ENCODE measurements around the gene SYNPO2. TPM values are rescaled to one million over a fixed set of nuclear protein-coding genes. Genes with fewer than 3 reads are reported as not detected.

SYNPO2 gene, protein sequence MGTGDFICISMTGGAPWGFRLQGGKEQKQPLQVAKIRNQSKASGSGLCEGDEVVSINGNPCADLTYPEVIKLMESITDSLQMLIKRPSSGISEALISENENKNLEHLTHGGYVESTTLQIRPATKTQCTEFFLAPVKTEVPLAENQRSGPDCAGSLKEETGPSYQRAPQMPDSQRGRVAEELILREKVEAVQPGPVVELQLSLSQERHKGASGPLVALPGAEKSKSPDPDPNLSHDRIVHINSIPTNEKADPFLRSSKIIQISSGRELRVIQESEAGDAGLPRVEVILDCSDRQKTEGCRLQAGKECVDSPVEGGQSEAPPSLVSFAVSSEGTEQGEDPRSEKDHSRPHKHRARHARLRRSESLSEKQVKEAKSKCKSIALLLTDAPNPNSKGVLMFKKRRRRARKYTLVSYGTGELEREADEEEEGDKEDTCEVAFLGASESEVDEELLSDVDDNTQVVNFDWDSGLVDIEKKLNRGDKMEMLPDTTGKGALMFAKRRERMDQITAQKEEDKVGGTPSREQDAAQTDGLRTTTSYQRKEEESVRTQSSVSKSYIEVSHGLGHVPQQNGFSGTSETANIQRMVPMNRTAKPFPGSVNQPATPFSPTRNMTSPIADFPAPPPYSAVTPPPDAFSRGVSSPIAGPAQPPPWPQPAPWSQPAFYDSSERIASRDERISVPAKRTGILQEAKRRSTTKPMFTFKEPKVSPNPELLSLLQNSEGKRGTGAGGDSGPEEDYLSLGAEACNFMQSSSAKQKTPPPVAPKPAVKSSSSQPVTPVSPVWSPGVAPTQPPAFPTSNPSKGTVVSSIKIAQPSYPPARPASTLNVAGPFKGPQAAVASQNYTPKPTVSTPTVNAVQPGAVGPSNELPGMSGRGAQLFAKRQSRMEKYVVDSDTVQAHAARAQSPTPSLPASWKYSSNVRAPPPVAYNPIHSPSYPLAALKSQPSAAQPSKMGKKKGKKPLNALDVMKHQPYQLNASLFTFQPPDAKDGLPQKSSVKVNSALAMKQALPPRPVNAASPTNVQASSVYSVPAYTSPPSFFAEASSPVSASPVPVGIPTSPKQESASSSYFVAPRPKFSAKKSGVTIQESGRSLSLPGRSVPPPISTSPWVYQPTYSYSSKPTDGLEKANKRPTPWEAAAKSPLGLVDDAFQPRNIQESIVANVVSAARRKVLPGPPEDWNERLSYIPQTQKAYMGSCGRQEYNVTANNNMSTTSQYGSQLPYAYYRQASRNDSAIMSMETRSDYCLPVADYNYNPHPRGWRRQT
- 4.2 and 4.5 TPM in 2 replicates for total RNA-seq (2021; fragmentation: NEBNext Ultra II Directional; extraction: Animal tissue kit (Norgen Biotek cat#: 25700))
- polyA plus RNA-seq (2011; rRNA removed), result 0.36 and 0.50 TPM in 2 replicates
- 0.78 TPM for polyA plus RNA-seq (2011; cell fraction: cytosol; rRNA removed)
- 1.3 TPM for polyA plus RNA-seq (2011; cell fraction: nucleus; rRNA removed)
- 1.0 to 2.4 TPM (median 1.2 TPM) in 4 replicates for polyA plus RNA-seq (2012, experiment 1 of 2)
- 0.05 TPM for polyA plus RNA-seq (2012, experiment 2 of 2)
- polyA plus RNA-seq (2013, experiment 1 of 2), result 2.4 TPM
- 2.7 TPM for polyA plus RNA-seq (2013, experiment 2 of 2)
- polyA minus RNA-seq (2011; rRNA and poly(A)+ RNA removed), result 2.3 and 3.1 TPM in 2 replicates
- polyA minus RNA-seq (2011; cell fraction: cytosol; rRNA and poly(A)+ RNA removed), result 1.1 TPM
- 3.8 TPM for polyA minus RNA-seq (2011; cell fraction: nucleus; rRNA and poly(A)+ RNA removed)
- long read RNA-seq, experiment 1, partial matches to known transcripts, result 2 of 4 reads
- long read RNA-seq, experiment 1, other reads (novel, unspliced or antisense), result 2 of 4 reads
- long read RNA-seq, experiment 2, partial matches to known transcripts, result 0 of 5 reads
- long read RNA-seq, experiment 2, other reads (novel, unspliced or antisense), result 5 of 5 reads

DNA sequence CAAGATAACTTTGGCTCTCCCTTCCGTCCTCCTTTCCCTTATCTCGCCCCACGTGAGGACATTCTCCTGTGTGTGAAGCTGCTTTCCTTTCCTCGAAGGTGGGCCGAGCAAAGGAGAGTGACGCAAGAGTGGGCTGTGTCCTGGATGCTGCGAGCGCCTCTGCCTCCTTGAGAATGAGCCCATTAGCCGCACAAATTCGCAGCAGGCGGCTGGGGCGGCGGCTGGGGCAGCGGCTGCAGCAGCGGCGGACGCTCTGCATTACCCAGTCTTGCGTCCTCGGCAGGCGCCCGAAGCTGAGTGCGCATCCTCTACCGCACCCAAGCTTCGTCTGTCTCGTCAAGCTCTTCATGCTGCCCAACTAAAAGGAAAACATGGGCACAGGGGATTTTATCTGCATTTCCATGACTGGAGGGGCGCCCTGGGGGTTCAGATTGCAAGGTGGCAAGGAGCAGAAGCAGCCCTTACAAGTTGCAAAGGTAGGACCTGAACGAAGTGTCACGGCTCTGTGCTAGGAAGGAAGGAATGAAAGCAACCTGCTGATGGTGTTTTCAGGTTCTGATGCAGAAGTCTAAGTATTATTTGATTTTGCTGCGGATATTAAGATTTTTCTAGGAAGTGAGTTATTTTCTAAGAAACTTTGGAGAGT, at the start of gene SYNPO2:
TSS of gene SYNPO2 (plus strand) at position 189 of the 646 bp plus-strand sequence. CDS start at position 372, 183 bp downstream.
- FAIRE-seq (peak; percentile 75), DNase-seq (ENCODE audit: low read depth in 1 of 2, low spot score in 2 of 2) (peak; percentile 50 to 85)
- Histone ChIP-seq H3K14ac (ENCODE audit: insufficient read length) (no peak within 1 kb of the TSS), H3K79me2 (ENCODE audit: control insufficient read depth in 1 of 2, insufficient read depth in 2 of 2, low read length in 2 of 2) (no peaks in the 10 kb centered on the region), H4K91ac (replicated peaks; ENCODE audit: insufficient read length, low read length) (peak within 1 kb of the TSS; percentile 25), H3K27ac (ENCODE audit: low read depth, low read length) (no peak within 1 kb of the TSS), H3K4me1 (replicated peaks in 1 of 4; ENCODE audit: control insufficient read depth in 3 of 4, insufficient read depth in 4 of 4, low read length in 3 of 4) (peaks cover 0 to 3% (median 1%) of the 10 kb centered on the region in 4 experiments; a peak in 3 of 7 replicates), H2BK15ac (ENCODE audit: low read length) (no peak within 1 kb of the TSS), H3K4me3 (ENCODE audit: extremely low read depth in 1 of 4, insufficient read depth in 2 of 4, low read depth in 3 of 4, low read length in 4 of 4) (peak within 1 kb of the TSS; percentile 32 to 61 (median 42); a peak in 7 of 8 replicates), H3K18ac (ENCODE audit: extremely low read depth, low read length) (peak within 1 kb of the TSS; percentile 89; the same call in 1 of the 2 replicates), H3K27me3 (replicated peaks in 1 of 4; ENCODE audit: control insufficient read depth in 3 of 4, extremely low read depth in 1 of 4, insufficient read depth in 3 of 4, low read length in 3 of 4) (no peaks in the 10 kb centered on the region), H3K23me2 (ENCODE audit: low read depth, low read length) (peaks cover 3% of the 10 kb centered on the region; the same call in 1 of the 2 replicates), H2AK5ac (ENCODE audit: low read depth, low read length) (no peak within 1 kb of the TSS), H2BK120ac (replicated peaks; ENCODE audit: low read depth, low read length) (no peak within 1 kb of the TSS), H3K56ac (replicated peaks; ENCODE audit: insufficient read length, low read depth, low read length) (no peak within 1 kb of the TSS), H4K5ac (ENCODE audit: insufficient read length, low read depth, low read length) (peak within 1 kb of the TSS; percentile 63), H3K79me1 (ENCODE audit: low read depth, low read length) (no peaks in the 10 kb centered on the region), H3K4me2 (ENCODE audit: insufficient read depth in 1 of 2, low read depth in 2 of 2, low read length in 2 of 2) (peak within 1 kb of the TSS; percentile 76 to 84), H4K8ac (ENCODE audit: extremely low read depth, insufficient read depth, low read length) (peak within 1 kb of the TSS; percentile 41; the same call in 1 of the 2 replicates), H3K36me3 (ENCODE audit: control insufficient read depth in 2 of 4, insufficient read depth in 4 of 4, low read length in 3 of 4) (no peaks in the 10 kb centered on the region), H4K20me1 (replicated peaks in 1 of 2; ENCODE audit: control insufficient read depth in 1 of 2, insufficient read depth in 2 of 2, low read length in 2 of 2) (no peaks in the 10 kb centered on the region), H2BK12ac (ENCODE audit: low read depth, low read length) (no peak within 1 kb of the TSS; the same call in 1 of the 2 replicates), H3K23ac (ENCODE audit: insufficient read length) (no peak within 1 kb of the TSS), H3K9me3 (ENCODE audit: insufficient read depth in 2 of 2, low read depth in 1 of 2, low read length in 1 of 2) (no peaks in the 10 kb centered on the region), H3K4ac (replicated peaks; ENCODE audit: insufficient read length, low read depth, low read length) (no peak within 1 kb of the TSS), H2BK20ac (ENCODE audit: low read length) (no peak within 1 kb of the TSS), H2AFZ (ENCODE audit: low read length) (peak within 1 kb of the TSS; percentile 92), H3K9ac (replicated peaks in 1 of 4; ENCODE audit: extremely low read depth in 1 of 4, low read depth in 3 of 4, low read length in 3 of 4) (peak within 1 kb of the TSS in 2 of 4 experiments; percentile 14 to 63; a peak in 2 of 7 replicates), H2BK5ac (ENCODE audit: low read depth, low read length) (no peak within 1 kb of the TSS)
- 5% methylated on average over 29 of the region's 29 CpGs; no CpG with 5 or more reads in 1 of the 2 experiments for WGBS, 2 experiments (ENCODE audit: extremely low coverage in 1 of 2, insufficient coverage in 1 of 2, insufficient read length in 1 of 2, insufficient replicate concordance in 2 of 2, low coverage in 1 of 2, low lambda C conversion rate in 2 of 2, missing lambda C conversion rate in 1 of 2)
- ChIA-PET CTCF (ENCODE audit: partially characterized antibody) (interaction anchor here (0.6 to 3.5 kb wide), 14 partner anchors 9 to 117 kb away, joined by 3 to 14 read pairs (median 4); no protein-coding TSS in a partner anchor), POLR2A (ENCODE audit: partially characterized antibody) (interaction anchor here (0.9 to 1.4 kb wide), 6 partner anchors 10 to 52 kb away, joined by 3 to 4 read pairs (median 4); partner anchors contain the start of gene SEC24D)
- peak; percentile 94 for TF ChIP-seq CREB1 (IDR thresholded peaks at IDR 0.05)
- 0 out of 2 replicates have a peak, but pooled peaks have one; percentile 25 for TF ChIP-seq GABPA (IDR thresholded peaks at IDR 0.05; ENCODE audit: borderline replicate concordance, insufficient read depth, low read length)
- TF ChIP-seq MAX (IDR thresholded peaks at IDR 0.05), result peak; percentile 39; the same call in 1 of the 2 replicates

Data from H1 (cell line).